ENCODE results near the gene F12. TPM values are rescaled to one million over a fixed set of nuclear protein-coding genes. Genes with fewer than 3 reads are reported as not detected.

F12 gene
- total RNA-seq, 4 donors from 2014 or later: 0.38 to 3.0 (median 0.63) TPM

DNA sequence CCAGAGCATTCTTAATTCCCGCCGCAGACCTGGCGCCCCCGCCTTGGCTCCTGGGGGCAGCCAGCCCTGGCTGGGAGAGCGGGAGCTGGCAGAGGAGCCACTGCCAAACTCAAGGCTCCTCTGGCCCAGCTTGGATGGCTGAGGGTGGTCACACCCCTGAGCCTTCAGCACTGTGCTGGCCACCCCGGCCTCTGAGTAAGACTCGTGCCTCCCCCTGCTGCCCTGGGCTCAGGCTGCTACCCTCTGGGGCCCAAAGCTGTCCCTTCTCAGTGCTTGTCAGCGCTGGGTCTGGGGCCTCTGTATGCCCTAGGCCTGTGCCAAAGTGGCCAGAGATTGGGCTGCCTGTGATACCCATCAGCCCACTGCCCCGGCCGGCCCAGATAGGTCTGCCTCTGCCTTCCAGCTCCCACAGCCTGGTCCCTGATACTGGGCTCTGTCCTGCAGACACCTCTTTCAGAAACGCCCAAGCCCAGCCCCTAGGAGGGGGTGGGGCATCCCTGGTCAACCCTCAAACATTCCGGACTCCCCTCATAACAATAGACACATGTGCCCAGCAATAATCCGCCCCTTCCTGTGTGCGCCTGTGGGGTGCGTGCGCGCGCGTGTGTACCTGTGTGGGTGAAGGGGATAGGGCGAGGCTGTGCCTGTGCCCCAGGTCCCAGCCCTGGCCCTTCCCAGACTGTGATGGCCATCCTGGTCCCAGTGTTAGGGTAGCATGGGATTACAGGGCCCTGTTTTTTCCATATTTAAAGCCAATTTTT, 32.9 kb upstream of the F12 start:
- no peak for ATAC-seq (ENCODE audit: low FRiP score)
- no peak for TF ChIP-seq CTCF (IDR thresholded peaks at IDR 0.05)
- no peak for DNase-seq (ENCODE audit: low spot score)

DNA sequence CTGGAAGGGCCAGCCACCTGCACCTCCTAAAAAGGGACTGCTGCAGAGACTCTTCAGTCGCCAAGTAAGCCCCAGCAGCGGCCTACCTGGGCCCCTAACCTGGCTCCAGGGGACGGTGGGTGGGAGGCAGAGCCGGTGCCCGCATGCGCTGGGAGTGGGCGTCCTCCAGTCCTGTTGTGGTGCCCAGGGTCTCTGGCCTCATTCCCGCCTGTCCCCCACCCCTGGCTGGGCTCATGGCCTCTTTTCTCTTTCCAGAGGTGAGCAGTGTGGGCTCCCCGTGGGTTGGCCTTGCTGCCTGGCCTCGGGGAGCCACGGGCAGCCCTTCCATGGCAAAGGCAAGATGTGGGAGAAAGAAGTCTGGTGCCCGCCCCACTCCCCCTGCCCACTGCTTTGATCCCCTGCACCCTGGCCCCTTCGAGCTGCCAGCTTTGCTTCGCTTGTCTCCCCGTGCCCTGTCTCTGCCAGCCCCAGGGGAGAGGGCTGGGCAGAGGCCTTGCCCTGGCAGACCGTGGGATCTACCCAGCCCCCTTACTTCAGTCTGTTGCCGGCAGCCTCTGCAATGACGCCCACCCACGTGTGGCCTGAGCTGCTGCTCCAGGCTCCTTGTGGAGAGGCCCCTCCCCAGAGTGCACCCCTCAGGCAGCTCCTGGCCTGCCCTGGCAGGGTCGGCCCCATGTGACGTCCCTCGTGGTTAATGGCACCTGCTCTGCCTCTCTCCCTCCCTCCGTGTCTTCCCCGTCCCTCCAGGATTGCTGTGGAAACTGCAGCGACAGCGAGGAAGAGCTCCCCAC, 31.8 kb upstream of the F12 start:
- ATAC-seq (ENCODE audit: low FRiP score) (no peak), DNase-seq (ENCODE audit: low spot score) (no peak)
- TF ChIP-seq CTCF (IDR thresholded peaks at IDR 0.05): no peak

DNA sequence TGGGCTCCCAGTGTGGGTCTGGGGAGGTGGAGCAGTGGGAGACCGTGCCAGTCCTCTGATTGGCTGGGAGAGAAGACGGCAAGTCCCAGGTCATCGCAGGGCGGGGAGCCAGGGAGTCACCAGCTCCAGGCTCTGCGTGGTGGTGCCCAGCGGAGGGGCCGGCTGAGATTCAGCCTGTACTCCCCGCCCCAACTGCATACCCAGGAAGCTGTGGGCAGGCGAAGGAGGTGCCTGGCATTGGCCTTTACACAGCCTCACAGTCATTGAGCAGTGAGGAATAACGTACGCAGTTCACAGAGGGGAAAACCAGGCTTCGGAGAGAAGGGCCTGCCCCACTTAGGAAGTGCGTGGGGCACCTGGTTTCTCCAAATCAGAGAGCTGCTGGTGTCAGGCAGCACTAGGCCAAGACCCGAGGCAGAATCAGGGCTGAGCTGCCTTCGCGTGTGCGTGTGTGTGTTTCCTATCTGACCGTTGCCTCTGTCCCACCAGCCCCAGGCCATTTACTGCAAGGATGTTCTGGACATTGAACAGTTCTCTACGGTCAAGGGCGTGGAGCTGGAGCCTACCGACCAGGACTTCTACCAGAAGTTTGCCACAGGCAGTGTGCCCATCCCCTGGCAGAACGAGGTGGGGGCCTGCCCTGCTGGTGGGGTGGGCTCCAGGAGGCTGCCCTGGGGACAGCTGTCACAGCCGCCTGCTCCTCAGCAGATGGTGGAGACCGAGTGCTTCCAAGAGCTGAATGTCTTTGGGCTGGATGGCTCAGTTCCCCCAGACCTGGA, 31.0 kb upstream of the F12 start:
- TF ChIP-seq CTCF (IDR thresholded peaks at IDR 0.05): no peak
- DNase-seq (ENCODE audit: low spot score) (no peak), ATAC-seq (ENCODE audit: low FRiP score) (no peak)

GRCh38 chr5:177439518-177440053, 30.2 kb upstream of the F12 start:
- ATAC-seq (ENCODE audit: low FRiP score) (no peak), DNase-seq (ENCODE audit: low spot score) (no peak)
- TF ChIP-seq CTCF (IDR thresholded peaks at IDR 0.05): no peak

GRCh38 chr5:177438468-177438867, 29.1 kb upstream of the F12 start:
- no peak for ATAC-seq (ENCODE audit: low FRiP score)
- DNase-seq (ENCODE audit: low spot score): no peak

More at GRCh38 chr5:177438468-177438867, 29.1 kb upstream of the F12 start:
- TF ChIP-seq CTCF (IDR thresholded peaks at IDR 0.05): no peak

Data from omental fat pad (tissue), 4 donors.